VCaP (cell line): ENCODE results near the gene MSMP.

Experiments used
- H3K27ac ChIP-seq: fragments of 450-650 bp; 2 replicates; pipeline ENCODE4 v1.5.1; 2017
- CTCF ChIP-seq: fragments of 450-650 bp; conservative IDR thresholded peaks from 2 replicates; pipeline ENCODE4 v1.5.1; 2017; ENCODE audit warnings: mild to moderate bottlenecking, moderate library complexity

Gene MSMP

GRCh38 chr9:35793461-35793860 lies 39.4 kb upstream of the MSMP start:
- TF ChIP-seq CTCF, result no peak
- H3K27ac ChIP-seq, result no peak overlapping the region

DNA sequence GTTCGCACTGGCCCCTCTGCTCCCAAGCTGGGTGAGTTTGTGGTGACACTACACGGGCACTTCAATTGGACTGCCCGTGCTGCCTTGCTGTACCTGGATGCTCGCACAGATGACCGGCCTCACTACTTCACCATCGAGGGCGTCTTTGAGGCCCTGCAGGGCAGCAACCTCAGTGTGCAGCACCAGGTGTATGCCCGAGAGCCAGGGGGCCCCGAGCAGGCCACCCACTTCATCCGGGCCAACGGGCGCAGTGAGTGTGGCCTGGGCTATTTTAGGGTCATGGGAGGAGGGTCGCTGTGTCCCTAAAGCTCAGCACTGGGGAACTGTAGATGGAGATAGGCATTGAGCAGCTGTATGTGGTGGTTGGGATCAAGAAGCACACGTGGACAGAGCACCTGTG lies 38.8 kb upstream of the MSMP start:
- no peak for TF ChIP-seq CTCF

DNA sequence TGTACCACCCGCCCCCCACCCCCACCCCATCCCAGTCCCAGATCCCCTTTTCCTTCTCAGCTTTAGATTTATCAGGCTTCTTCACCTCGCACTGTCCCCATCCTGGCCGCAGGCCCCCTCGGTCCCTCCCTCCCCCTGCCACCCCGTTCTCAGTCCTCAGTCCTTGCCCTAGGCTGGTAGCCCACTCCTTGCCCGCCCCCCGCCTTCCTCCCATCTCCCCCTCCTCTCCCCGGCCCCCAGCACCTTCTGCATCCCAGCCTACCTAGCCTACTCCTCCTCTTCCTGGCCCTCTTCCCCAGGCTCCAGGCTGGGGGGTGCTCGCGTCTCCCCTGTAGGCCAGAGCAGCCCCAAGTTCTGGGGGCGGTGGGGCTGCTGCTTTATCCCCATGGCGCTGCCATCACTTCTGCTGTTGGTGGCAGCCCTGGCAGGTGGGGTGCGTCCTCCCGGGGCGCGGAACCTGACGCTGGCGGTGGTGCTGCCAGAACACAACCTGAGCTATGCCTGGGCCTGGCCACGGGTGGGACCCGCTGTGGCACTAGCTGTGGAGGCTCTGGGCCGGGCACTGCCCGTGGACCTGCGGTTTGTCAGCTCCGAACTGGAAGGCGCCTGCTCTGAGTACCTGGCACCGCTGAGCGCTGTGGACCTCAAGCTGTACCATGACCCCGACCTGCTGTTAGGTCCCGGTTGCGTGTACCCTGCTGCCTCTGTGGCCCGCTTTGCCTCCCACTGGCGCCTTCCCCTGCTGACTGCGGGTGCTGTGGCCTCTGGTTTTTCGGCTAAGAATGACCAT lies 38.1 kb upstream of the MSMP start:
- no peak overlapping the region for H3K27ac ChIP-seq
- no peak for TF ChIP-seq CTCF

More for the DNA sequence above, 38.8 kb upstream of the MSMP start:
- H3K27ac ChIP-seq, result no peak overlapping the region

GRCh38 chr9:35791297-35791921 lies 37.3 kb upstream of the MSMP start, which contains the start of gene NPR2:
Gene NPR2 (plus strand): TSS chr9:35791591. CDS start chr9:35792409, 818 bp downstream.
- H3K27ac ChIP-seq, result peak within 1 kb of the TSS; percentile 15; the same call in 1 of the 2 replicates
- no peak for TF ChIP-seq CTCF

DNA sequence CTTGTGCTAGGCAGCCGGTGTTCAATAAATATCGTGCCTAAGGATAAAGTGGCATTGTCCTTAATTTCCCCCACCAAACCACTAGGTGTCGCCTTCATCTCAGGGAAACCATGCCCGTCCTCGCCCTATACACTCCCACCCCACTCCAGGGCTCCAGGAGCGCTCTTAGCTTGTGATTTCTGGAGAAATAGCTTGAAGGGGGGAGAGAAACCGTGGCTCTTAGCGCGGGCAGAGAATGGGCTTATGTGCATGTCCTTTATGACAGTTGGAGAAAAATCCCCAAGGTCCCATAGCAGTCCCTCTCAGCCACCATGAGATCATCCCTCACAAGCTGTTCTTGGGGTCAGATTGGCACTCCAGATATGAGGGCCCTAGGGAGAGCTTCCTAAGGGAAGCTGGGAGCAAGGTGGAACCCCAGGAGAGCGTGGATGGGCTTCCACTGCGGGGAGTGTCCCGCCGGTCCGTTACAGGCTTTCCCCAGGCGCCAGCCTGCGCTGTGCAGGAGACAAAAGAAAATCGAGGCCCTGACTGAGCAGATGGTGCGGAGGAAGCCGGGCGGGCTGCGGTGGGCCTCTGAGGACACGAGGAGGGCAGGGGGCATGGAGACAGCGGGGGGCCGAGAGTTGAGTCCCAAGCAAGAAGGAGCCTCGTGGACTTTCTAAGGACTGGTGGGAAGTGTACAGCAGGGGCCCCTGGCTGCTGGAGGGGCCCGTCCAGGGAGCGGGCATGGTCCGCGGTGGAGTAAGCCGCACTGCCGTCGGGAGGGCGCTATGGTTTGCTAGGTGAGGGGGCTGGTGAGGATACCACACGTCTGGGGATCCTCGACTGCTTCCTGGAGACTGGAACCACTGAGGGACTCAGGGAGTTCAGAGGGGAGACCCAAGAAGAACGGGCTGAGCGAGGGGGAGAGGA lies 36.6 kb upstream of the MSMP start:
- H3K27ac ChIP-seq, result peak overlapping the region; percentile 15; the same call in 1 of the 2 replicates
- peak; percentile 92 for TF ChIP-seq CTCF

DNA sequence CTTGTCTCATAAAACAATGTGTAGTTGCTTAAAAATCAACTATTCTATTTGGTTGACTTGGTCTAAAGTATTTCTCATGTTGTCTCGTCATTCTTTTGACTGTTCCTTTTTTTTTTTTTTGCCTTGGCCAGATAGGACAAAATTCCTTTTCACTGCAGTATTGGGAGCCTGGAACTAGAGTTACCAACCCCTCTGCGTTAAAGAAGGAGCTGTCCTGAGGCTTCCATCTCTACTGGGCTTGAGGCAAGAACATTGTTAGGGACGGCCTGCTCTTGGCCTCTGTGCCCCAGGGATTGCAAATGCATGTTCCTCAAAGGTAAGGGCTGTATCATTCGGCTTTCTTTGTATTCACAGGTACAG lies 35.9 kb upstream of the MSMP start:
- no peak for TF ChIP-seq CTCF
- H3K27ac ChIP-seq, result no peak overlapping the region

DNA sequence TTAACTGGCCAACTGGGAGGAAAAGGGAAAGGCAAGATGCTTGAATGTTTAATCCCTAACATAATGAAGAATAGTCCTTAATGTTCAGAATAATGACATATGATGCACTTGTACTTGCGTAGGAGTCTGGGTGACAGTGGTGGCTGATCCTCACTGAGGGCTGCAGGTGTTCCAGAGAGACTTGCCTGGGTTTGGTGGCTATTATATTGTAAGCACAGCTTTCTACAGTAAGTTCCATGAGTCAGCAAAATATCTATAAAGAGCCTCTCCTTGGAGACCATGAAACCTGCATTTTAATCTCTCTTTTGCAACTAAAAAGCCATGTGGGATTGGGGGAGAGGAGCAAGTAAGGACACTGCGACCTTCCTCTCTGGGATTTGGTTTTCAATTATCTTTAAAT lies 35.5 kb upstream of the MSMP start:
- no peak overlapping the region for H3K27ac ChIP-seq
- no peak for TF ChIP-seq CTCF
